GM21423 (cell line): Measurements from ENCODE around the gene RNF223.
"Not testable (repeated sequence)": the region's sequence is repeated elsewhere in the genome, so short reads cannot be mapped to it uniquely, and the experiment has no call there.

Experiments
- ATAC-seq: cut with Tn5 transposase; IDR thresholded peaks from one replicate; pipeline ENCODE4 v1.9.1; 2021; ENCODE audit warnings: mild to moderate bottlenecking, moderate library complexity; ENCODE audit not compliant: unreplicated experiment

Gene RNF223

DNA sequence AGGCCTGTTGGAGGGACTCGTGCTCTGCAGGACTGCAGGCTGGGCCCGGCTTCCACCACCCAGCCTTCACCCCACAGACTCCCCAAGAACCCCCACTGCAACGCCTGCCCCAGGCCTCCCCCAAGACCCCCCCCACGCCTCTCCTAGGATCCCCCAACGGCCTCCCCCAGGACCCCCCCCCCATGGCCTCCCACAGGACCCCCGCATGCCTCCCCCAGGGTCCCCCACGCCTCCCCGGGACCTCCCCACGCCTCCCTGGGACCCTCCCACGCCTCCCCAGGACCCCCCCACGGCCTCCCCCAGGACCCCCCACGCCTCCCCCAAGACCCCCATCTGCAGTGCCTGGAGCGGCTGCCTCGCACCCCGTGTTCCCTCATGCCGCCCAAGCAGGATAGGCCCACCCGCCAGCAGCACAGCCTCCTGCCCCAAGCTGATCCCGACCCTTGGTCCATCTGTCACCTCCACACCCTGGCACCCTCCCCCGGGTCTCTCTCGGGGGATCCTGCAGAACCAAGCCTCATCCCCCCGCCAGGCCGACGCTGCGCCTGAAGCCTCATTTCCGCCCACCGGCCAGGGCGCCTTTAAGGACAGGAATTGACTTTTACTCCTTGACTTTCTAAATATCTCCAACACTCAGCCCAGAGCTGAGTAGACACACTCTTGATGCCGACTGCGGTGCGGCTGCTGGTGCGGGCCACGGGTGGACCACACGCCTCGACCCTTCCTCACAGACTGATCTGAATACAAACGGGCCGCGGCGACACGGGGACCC is 14.1 kb upstream of the RNF223 start:
- ATAC-seq: no peak

GRCh38 chr1:1087351-1088028 is 13.4 kb upstream of the RNF223 start:
- ATAC-seq: no peak

DNA sequence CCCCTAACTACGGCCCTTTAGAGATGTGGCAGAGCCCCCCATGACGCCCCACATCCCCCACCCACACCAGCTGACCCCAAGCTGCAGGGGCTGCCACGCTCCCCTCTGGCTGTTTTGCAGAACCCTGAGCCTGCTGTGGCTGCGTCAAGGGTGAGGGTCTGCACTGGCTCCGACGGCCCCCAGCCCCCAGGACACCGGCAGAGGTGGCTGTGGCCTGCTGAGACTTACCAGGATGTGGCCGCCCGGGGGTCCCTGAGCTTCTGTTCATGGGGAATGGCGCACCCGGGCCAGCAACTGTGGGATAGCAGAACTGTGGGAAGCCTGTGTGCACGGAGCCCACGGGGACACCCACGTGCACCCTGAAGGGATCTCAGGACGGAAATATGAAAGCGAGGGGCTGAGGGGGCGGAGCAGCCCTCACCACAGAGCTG is 12.8 kb upstream of the RNF223 start:
- ATAC-seq: no peak

DNA sequence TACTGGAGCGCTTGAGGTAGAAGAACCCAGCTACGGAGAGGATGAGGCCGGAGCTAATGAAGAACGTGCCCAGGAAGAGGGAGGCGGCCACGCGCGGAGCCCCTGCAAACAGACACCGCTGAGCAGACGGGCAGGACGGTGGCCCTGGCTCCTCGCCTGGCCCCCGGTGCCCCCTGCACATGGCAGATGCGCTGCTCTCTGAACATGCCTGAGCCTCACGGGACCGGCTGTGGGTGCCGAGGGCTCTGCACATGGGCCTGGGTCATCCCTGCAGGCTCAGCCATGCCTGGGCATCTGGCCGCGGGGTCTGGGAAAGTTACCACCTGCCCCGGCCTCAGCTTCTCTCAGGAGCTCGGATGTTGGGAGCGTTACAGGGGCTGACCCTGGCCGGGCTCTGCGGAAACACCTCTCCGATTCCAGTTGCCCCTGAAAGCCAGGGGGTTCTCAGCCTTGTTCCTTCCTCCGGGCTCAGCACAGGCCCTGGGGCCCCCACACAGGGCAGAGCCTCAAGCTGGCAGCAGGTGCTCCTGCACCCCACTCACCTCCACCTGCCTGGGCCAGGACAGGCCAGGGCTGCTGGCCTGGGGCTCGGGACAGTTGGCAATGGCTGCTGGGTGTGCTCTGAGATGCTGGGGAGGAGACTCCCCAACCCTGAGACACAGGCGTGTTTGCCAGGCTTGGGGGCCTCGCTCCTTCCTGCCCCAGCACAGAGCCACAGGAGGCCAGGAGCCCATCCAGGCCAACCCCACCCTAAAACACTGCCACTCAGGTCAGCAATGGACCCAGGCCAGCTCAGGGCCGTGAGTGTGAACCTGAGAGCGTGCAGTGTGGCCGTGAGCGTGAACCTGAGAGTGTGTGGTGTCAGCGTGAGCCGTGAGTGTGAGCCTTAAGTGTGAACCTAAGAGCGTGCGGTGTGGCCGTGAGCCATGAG is 12.1 kb upstream of the RNF223 start:
- no peak for ATAC-seq

DNA sequence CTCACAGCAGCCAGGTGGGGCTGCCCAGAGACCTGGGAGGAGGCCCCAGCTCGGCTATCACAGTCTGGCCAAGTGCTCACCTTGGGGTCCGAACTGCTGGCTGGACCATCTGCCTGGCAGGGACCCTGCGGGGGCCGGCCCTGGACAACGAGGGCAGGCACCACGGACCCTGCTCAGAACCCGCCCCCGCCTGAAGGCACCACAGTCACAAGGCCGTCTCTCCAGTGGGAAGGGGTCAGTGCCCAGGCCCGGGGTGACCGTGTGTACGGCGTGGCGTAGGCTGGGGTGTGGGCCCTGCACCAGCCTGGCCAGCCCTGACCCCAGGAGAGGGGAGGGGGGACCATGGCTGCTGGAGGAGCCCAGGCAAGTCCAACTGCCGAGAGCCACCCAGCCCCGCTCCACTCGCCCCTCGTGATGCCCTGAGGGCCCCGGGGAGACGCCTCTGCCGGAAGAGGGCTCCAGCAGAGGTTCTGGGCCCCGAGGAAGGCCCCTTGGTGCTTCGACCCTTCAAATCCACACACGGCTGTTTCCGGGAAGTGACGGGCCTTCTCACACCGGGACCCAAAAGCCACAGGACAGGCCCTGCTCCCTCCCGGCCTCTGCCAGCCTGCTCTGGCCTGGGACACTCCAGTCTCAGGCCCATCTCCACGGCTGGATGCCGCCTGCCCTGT is 11.2 kb upstream of the RNF223 start:
- ATAC-seq: no peak

DNA sequence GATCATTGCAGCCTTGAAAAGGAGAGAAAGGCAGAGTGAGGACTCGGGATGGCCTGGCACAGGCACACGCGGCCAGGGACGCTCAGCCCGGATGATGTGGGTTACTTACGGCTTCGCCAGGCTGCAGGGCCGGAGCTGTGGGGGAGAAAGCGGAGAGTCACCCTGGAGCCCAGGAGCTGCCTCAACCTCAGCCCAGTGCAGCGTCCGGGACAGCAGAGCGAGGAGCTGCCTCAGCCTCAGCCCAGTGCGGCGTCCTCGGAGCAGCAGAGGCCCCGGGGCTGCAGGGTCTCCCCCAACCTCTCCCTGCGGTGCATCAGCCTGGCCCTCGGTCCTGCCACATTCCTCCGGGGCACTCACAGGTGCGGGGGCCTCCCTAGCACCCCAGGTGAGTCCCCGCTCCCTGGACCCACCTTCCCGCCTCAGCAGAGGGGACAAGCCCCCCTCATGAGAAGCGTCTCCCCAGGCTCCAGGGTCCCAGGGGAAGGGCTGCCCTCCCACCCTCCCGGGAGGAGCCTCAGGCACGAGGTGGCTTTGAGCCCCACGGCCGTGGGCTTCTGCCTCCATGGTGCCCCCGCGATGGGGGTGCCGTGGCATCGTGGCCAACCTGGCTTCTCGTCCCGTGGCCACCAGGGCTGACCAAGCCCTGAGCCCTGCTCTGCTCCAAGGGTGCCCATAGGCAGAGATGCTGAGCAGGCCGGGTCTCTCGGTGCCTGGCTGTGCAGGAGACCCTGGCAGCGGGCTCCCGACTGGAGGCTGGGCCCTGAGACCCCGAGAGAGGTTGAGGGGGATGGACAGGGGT is 10.5 kb upstream of the RNF223 start:
- ATAC-seq: no peak

GRCh38 chr1:1083416-1084371 is 9.6 kb upstream of the RNF223 start:
- no peak for ATAC-seq

DNA sequence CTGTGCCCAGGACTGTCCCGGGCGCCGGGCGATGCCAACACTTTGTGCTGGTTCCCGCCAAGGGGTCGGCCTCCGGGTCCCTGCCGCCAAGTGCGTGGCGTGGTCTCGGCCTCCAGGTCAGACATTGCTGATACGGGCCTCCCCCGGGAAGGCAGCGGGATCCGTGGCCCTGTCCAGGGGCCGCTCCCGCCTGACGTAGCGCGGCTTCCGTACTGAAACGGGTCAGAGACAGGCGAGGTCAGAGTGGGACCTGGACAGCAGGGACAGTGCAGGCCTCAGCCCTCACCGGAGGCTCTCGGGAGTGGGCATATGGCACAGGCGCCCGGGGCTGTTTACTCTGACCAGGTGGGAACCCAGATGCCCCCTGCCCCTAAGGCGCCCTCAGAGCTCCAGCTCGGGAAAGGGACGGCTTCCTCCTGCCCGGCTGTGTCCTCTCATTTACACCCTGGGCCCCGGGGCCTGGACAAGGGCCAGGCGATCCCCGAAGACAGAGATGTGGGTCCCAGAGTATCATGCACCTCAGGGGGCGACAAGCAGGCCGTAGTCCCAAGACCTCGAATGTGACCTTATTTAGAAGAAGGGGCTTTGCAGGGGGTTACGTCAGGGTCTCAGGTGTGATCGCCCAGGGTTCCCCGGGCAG is 8.8 kb upstream of the RNF223 start:
- no peak for ATAC-seq

DNA sequence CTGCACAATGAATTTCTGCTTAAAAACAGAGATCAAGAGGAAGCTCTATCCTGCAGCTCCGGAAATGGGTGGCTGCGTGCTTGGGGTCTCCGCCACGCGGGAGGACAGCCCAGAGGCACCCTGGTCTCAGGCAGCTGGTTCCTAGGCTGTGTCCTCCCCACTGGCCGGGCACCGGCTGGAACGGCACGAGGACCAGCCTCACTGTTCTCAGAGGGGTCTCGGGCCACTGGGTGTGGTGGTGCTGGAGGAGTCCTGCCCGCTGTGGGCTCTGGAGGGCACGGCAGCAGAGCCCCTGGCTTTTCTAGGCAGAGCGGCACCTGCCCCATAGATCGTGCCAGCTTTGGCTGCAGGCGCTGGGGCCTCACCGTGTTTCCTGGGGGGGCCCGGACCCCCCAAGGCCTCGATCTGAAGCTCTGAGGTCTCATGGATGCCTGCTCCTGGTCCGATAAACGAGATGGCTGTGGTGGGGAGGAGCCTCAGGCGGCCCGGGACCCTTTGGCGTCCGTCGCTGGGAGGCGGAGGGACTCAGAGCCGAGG is 8.2 kb upstream of the RNF223 start:
- ATAC-seq: no peak

DNA sequence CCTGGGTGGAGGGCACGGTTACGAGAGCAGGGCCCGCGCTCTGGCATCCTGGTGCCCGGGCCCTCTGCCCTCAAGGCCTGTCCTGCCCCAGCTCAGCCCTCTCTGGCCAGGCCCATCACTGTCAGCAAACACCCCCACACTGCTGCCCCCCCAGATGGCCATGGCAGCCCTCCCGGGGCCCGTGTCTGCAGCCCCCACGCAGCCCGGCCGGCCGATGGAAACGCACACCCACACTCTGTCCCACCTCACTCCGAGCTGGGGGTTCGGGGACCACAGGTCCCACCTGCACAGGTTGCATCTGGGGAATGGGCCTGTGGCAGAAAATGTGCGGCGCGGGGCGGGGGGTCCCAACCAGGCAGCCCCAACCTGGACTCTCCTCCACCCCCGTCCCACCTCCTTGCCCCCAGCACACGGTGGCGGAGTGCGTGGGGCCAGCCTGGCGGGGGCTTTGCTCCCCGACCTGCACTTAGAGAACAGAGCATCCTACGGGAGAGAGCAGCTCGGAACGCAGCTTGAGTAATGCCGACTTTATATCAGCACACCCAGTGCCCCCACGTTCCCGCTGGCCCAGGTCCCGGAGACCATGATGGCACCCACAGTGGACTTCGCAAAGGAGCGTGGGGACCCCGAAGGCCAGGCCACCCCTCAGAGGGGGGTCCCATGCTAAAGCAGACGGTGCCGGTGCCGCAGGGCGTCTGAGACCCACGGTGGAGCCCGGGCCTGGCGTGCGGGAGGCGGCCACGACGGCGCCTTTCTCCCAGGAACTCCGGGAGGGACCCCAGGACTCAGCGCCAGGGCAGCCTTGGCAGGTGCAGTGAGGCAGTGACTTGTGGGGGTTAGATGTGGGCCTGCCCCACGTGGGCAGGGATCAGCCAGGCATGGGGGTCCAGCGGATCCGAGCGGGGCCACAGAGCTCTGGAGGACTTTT is 7.5 kb upstream of the RNF223 start:
- ATAC-seq: no peak

DNA sequence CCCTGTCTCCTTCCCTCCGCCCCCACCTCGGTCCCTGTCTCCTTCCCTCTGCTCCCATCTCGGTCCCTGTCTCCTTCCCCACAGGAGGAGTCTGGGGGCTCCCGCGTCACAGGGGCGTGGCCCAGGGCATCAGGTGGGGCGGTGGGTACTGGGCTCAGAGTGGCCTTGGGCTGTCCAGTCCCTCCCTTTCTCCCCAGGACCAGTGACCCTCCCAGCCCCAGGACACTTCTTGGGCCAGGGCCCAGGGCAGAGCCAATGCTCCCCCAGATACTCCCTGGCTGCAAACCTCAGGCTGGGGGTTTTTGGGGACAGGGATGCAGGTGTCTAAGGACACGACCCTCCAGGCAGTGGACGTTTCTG is 6.8 kb upstream of the RNF223 start:
- ATAC-seq: no peak

DNA sequence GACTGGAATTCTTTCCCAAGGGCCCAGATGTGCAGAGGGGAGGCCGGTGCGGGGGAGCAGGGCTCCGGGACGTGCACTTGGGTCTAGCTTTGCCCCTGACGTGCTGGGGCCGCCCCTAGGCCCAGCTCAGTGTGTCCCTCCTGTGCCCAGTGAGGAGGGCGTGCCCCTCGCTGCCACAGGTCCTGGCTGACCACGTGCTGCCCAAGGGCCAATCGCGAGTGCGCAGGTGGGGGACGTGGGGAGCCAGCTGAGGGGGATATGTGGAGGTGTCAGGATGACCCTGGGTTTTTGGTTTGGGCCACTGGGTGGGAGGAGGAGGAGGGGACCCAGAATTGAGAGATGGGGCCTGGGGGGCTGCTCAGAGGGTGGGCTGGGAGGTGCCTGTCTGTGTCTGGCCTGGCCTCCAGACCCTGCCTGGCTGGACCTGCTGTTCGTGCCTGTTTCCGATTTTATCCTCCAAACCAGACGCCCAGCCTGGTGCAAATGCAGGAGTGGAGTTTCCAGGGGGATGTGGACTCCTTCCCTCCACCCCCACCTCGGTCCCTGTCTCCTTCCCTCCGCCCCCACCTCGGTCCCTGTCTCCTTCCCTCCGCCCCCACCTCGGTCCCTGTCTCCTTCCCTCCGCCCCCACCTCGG is 6.1 kb upstream of the RNF223 start:
- no peak for ATAC-seq

- ATAC-seq: no peak
These were observed 5.5 kb upstream of the RNF223 start for GRCh38 chr1:1079408-1080121.

GRCh38 chr1:1077396-1077795 is 3.3 kb upstream of the RNF223 start:
- not testable (repeated sequence) for ATAC-seq

DNA sequence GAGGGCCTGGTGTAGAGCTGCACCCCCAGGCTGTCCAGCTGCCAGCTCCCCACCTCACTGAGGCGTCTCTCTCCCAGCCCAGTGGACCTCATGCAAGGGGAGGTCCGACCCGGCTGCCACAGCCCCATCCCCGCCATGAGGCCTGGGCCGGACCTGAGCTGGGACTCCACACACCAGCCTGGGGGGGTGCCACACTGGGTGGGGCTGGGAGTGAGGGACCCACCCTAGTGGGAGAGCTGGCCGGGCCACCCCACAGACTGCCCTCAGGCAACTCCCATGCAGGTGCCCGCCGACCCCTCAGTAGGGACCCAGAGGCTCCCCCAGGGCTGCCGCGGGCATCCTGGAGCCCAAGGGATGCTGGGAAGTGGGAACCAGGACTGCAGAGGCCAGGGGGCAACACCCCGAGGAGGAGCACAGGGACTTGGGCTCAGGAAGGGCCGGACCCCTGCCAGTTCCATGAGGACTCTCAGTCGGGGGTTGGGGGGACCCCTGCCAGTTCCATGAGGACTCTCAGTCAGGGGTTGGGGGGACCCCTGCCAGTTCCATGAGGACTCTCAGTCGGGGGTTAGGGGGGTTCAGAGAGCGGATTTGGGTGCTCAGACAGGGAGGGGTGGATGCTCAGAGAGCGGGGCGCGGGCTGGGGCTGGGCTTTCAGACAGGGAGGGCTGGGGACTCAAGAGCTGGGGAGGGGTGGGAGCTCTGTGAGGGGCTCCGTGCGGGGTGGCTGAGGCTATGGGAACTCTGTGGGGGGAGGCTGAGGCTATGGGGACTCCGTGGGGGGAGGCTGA is 1.2 kb upstream of the RNF223 start:
- no peak for ATAC-seq
